ENCODE measurements around the gene G6PD. TPM values are rescaled to one million over a fixed set of nuclear protein-coding genes. Genes with fewer than 3 reads are reported as not detected.

The G6PD gene
- total and polyA plus RNA-seq, 2 of the 8 experiments (the other 6 are each of a cell fraction or from before 2014, with no cell fraction given), result 47.3 to 55.1 TPM

DNA sequence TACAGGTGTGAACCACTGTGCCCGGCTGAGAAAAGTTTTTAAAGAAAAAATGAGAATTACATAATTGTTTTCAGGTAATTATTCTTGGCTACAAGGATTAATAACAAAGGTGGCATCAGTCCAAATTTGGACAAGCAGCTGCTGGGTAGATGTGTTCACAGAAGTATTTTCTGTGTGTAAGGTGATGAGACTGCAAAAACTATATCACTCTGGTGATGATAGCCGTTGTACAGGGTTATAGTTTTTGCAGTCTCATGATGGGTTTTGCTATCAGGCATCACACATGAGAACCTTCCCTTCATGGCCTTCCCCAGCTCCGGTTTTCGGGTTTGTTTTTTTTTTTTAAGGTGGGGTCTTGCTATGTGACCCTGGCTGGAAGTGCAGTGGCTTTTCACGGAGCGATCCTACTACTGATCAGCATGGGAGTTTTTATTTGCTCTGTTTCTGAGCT, 51.1 kb downstream of the G6PD start (continued):
- TF ChIP-seq, protein P1, sequence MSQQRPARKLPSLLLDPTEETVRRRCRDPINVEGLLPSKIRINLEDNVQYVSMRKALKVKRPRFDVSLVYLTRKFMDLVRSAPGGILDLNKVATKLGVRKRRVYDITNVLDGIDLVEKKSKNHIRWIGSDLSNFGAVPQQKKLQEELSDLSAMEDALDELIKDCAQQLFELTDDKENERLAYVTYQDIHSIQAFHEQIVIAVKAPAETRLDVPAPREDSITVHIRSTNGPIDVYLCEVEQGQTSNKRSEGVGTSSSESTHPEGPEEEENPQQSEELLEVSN (IDR thresholded peaks at IDR 0.05), result no peak
- TF ChIP-seq GABPA (IDR thresholded peaks at IDR 0.05; ENCODE audit: borderline replicate concordance, insufficient read depth, low read length), result no peak
- TF ChIP-seq, protein P2, sequence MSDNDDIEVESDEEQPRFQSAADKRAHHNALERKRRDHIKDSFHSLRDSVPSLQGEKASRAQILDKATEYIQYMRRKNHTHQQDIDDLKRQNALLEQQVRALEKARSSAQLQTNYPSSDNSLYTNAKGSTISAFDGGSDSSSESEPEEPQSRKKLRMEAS (IDR thresholded peaks at IDR 0.05), result no peak
- no peak for TF ChIP-seq JUND (IDR thresholded peaks at IDR 0.05; ENCODE audit: low read length)
- TF ChIP-seq RAD21 (IDR thresholded peaks at IDR 0.05 in 1 of 2, conservative IDR thresholded peaks at IDR 0.05 in 1 of 2; ENCODE audit: low read depth in 2 of 2, low read length in 2 of 2), result no peak

Data from H1 (cell line).